GM19035 (cell line): Measurements from ENCODE around the gene PRLR.
"Not testable (repeated sequence)": the region's sequence is repeated elsewhere in the genome, so short reads cannot be mapped to it uniquely, and the experiment has no call there.

Experiments
- ATAC-seq: cut with Tn5 transposase; IDR thresholded peaks from one replicate; pipeline ENCODE4 v1.9.1; 2021; ENCODE audit not compliant: unreplicated experiment

Gene PRLR

DNA sequence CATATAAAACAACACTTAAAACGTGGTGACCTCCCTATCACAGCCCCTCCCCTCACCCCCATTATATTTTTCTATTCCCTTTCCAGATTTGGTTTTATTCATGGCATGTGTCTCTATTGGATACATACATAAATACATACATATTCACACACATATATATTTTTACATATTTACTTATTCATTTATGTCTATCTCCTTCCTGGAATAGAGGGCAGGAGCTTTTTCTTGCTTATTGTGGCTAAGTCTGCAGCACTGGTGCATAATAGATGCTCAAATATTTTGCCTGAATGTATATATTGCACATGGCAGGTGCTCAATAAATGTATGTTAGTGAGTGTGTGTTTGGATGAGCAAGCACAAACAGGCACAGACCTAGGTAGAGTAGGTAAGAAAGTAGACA is 185.0 kb downstream of the PRLR start:
- ATAC-seq: no peak

DNA sequence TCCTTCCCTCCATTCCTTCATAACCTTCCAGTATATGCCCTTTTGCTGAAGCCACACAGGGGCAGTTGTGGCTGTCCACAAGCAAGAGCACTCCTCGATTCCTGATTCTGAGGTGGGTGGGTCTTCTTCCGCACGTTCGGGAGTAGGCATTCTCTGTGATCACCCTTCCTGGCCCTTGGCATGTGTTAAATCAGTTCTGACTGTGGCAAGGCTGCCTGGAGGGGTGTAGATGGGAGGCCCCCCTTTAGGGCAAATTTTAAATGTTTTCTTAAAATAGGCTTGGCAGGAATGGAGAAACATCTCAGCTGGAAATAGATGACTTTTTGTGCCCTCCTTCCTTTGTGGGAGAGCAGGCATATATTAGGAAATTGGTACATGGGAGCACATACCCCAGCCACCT is 185.6 kb downstream of the PRLR start:
- ATAC-seq: no peak

DNA sequence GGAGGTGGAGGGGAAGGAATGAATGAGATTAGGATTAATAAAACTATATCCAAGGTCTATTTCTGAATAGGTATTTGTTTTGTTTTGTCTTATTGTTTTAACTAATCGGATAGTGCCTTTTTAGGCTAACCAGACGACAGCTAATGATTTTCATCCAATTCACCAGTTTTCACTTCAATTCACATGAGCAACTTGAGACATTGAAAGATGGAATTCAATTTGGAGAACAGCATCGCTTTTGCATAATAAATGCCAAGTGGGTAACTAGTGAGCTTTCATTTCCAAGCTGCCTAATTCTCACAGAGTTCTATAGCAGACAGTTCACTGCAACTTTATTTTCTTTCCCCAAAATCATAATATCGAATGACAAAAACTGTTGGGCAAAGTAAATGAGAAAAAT is 187.5 kb downstream of the PRLR start:
- ATAC-seq: no peak

DNA sequence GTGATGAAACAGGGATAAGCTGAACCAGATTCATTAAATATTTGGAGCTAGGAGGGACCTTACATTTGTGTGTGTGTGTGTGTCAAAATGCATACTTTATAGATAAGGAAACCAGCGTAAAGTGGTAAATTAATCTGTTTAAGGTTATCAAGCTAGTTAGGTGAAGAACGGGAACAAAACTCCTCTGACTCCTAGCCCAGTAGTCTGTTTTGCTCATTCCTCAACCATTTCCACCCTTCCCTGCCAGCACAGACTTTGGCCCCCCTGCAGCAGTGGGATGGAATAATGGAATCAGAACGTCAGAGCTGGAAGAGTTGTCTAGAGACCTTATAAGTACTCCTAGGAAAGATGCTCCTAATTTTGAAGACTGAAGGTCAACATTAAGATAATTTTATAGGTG is 189.0 kb downstream of the PRLR start:
- no peak for ATAC-seq

DNA sequence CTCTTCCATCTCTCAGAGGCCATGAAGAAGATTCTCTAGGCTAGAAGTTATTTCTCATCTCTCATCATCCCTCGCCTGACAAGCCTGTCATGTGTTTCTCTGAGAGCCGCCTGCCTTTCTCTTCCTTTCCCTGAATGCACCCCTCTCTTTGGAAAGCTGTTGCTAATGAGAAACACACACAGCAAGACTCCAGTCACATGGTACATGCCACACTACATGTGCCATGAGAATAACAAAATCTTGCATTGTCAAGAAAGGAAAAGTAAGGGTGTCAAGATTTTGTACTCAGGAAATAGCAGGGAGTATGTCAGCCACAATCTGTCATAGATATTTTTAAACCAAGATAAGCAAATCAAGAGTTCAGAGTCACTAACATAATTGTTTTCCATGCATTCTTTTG is 191.4 kb downstream of the PRLR start:
- ATAC-seq: no peak

DNA sequence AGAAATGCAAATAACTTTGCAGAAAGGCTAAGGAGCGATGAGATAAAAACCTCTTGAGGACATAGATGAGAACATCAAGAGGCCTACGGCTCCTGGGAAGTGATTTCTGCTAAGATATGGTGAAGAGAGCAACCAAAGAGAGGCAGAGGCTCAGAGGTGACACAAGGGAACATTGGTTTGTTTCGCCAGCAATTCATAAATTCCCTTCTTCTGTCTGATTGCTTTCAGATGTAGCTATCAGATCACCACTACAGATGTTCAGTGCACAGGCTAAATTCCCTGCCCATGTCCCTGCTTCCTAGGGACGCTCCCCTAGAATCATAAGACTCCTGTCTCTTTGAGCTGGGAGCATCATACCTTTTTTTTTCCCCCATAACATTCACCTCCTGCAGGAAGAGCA is 193.8 kb downstream of the PRLR start:
- ATAC-seq: no peak

DNA sequence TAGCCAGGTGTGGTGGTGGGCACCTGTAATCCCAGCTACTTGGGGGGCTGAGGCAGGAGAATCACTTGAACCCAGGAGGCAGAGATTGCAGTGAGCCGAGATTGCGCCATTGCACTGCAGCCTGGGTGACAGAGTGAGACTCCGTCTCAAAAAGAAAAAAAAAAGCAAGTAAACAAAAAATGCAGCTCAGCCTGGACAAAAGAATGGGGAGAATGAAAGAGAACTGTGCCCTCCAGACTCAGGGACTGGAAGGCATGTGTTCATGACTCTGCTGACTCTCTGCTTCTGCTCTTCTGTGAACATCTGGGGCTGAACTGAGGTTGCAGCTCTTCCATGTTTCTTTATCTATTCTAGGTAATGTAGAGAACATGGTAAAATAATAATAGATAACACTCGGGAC is 194.4 kb downstream of the PRLR start:
- not testable (repeated sequence) for ATAC-seq

DNA sequence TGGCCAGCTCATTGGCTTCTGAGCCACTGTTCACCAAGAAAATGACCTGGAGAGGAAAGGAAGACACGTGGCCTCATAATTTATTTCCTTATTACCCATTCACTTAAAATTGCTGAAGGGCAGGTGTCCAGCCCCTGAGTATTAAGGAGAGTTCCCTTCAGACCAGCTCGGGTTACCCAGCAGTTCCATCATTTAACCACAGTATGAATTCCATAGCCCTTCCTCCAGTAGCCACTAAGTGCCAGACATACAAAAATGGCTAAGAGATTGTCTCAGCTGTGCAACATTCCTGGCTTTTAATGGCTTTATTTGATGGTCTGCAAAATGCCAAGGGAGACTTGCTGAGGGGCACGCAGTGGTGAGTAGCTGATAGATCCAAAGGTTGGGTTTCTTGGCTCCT is 195.0 kb downstream of the PRLR start:
- ATAC-seq: no peak

DNA sequence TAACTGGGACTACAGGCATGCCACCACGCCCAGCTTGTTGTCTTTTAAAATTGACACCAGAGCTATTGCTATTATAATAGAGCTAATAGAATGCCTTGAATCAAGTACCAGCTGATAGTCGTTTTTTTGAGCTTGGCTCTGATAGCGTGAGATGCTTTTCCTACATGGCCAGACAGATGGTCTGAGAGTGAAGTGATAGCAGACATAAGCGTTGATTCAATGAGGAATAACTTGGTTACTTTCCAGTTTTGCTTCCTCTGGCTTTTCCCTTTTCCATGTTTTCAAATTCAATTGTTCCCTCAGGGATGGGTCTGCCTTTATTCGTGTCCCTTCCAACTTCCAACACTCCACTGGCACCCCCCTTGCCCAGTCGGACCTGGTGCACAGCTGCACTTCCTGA is 197.9 kb downstream of the PRLR start:
- no peak for ATAC-seq

DNA sequence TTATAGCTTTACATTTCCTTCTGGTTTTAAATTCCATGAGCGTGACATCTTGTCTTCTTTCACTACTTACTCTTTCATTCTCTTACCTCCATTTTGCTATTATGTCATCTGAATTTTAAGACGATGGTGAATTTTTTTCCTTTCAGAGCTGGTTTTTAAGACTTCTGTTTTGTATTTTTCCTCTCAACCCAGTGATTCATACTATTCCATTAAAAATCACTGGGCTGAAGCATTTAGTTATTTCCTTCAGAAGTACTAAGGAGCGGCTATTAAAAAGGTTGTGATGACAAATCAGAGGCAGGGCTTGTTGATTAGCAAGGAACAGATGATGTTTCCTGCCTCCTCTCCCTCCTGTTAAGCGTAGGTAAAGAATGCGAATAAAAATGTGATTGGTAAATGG is 199.0 kb downstream of the PRLR start:
- ATAC-seq: no peak

DNA sequence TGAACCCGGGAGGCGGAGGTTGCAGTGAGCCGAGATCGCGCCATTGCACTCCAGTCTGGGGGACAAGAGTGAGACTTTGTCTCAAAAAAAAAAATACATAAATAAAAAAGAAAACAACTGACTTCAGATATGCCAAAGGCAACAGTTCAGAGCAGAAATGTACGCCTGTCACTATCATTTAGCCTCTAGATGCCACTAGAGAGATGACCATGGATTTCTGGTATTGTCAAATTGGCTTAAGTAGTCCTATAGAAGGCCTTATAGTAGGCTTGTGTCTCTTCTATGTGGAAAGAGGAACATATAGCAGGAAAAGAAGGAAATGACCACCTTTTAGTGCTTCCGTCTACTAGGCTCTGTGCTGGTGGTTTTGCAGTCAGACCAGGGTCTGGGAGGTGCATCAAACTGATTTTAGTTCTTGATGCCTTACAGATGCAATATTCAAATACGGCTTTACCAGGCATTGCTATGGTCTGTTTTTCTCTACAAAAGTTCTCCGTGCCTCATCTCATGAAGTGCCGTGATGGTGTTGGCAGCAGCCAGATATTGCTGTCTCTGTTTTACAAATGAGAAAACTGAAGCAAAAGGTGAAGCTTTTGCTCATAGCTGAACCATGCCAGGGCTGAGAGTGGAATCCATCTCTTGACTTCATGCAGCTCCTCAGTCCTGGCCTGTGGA is 199.7 kb downstream of the PRLR start:
- no peak for ATAC-seq

DNA sequence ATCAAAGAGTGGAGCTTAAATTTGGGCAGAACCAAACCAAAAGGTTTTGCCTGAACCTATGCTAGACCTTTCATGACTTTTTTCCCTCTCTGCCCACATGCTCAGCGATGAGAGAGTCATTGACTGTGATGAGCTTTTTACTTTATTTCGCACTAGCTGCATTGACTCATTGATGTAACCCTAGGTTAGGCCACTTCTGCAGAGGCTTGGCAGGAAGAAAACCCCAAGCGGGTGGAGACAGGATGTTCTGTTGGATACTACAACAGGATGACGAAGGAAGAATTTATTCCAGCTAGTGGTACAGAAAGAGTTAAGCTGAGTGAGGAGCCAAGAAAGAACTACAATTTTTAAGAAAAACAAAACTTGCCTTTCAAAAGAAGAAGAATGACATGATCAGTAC is 201.0 kb downstream of the PRLR start:
- ATAC-seq: no peak

DNA sequence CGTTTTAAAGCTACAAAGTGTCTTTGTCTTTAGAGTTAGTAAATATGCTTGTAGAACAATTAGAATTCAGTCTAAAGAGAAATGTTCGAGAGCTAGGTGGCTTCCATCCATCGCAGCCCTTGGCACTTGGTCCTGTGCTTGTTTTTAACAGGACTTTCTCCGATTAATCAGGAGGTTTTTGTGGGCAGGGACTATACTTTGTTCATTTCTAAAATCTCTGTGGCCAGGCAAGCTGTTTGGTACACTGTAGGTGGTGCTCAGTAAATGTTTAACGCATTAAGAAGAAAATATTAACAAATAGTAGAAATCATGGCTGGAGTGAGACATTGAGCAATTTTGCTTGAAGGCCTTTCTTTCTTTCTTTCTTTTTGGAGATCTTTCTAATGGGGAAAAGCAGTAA is 203.3 kb downstream of the PRLR start:
- ATAC-seq: no peak

DNA sequence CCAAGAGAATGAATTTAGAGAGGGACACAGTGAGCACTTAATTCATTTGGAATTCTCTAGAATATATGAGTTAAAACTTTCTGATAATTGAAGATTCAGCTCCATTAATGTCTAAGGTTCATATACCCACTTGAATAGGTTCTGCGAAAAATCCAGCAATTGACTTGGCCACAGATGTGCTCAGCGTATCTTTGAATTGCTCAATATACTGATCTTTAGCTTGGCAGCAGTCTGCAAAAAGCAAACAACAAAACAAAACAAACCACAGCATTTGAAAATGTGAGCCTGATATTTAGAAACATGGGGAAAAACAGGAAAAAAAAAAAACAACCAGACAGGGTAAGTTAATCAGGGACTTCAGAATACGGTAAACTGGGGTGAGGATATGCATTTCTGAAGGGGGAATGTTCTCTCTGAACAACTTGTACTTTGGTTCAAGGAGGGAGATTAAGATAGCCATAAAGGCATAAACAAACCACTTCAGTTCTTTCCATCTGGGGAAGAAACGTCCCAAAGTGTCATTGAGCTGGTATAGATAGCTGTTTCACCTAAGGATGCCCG is 203.9 kb downstream of the PRLR start:
- ATAC-seq: no peak

DNA sequence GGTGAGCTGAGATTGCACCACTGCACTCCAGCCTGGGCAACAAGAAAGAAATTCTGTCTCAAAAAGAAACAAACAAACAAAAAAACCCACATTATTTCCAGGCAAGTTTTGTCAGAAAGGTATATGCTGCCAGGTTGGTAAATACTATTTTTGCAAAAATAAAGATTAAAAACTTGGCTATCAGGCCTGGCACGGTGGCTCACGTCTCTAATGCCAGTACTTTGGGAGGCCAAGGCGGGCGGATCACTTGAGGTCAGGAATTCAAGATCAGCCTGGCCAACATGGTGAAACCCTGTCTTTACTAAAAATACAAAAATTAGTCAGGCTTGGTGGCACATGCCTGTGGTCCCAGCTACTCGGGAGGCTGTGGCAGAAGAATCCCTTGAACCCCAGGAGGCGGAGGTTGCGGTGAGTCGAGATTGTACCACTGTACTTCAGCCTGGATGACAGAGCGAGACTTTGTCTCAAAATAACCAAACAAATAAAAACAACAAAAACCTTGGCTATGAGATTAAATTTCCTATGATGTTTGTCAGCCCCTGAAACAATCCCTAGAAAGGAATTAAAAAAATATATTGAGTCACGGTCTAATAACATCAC is 205.3 kb downstream of the PRLR start:
- ATAC-seq: no peak

DNA sequence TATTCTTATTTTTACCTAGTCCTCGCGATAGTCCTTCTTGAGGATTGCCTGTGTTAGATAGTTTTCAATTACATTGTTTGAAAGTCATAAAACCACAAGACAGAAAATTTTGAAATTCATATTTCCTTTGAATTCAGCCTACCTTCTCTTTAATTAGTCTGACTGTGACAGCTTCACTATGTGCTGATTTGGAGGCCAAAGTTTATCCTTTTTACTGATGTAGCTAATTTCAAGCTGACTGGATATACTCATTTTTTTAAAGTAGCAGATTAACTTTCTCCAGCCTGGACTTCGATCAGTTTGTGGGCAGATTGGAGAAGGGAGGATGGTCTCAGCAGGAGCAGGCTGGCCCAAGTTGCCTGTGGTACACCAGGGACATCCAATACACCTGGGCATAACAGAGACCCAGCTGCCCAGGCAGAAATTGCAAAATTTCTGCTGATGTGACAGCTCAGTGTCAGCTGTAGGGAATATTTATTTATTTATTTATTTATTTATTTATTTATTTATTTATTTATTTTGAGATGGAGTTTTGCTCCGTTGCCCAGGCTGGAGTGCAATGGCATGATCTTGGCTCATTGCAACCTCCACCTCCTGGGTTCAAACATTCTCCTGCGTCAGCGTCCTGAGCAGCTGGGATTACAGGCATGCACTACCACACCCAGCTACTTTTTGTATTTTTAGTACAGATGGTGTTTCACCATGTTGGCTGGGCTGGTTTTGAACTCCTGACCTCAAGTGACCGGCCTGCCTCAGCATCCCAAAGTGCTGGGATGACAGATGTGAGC is 206.7 kb downstream of the PRLR start:
- no peak for ATAC-seq

DNA sequence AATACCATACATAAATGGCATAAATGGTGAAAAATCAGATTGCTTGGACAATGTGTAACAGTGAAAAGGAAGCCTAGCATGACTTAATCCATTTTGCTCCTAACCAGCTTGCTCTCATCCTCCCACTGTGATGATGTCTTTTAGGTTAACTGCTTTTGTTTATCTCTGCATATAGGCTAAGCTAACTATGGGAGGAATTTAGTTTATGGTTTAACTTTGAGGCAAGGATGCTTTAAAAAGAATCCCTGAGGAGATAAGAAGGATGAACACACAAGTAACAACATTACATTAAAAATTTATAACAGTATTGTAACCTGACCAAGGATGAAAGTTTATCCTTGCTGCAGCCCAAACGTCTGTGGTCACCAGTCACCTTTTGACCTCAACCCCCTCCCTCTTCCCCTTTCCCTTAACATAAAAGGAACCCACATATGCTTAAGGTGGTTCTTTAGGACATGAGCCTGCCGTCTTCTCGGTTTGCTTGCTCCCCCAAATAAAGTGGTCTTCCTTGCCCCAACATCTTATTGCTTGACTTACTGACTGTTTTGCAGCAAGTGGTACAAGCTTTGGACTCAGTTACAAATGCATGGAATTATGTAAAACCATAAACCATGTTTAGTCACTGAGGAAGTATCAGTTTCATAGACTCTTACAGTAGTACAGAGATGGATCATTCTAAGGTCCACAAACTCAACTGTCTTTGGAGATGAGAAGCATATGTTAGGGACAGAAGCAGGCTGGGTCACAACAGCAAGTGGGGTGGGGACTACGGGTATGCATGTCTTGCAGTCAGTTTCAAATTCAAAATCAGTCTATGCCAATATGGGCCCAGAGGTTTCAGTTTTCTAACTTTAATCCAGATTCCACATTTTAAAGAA is 213.9 kb downstream of the PRLR start:
- no peak for ATAC-seq

DNA sequence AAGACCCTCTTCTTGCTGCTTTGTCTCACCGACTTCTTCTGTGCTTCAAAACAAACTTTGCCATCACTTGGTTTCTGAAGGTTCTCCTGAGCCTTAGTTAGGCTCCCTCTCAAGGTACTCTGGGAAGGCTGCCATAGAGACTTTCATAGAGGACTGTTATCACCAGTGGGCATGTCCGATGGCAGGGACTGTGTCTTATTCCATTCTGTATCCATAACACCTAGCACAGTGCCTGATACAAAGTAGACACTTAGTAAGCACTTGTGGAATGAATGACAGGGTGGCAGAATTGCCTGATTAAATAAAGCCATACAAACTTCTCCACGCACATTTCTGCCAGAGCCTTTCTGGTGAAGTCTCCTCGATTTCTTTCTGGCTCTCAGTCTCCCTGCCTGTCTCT is 215.2 kb downstream of the PRLR start:
- no peak for ATAC-seq

DNA sequence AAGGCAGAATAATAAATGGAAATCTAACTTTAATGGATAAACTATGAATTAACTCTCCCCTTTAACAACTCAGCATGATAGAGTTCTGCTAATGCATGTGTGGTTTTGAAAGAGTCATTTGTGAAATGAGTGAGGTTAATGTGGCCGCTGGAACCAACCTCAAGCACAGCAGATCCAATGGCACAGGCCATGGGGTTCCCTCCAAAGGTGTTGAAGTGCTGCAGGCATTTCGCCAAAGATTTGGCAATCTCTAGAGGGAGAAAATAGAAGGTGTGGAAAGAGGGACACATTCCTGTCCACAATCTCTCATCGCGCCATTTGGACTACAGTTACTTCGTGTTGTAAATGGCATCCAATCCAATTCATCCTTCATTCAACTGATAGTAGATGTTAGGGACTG is 217.5 kb downstream of the PRLR start:
- no peak for ATAC-seq

DNA sequence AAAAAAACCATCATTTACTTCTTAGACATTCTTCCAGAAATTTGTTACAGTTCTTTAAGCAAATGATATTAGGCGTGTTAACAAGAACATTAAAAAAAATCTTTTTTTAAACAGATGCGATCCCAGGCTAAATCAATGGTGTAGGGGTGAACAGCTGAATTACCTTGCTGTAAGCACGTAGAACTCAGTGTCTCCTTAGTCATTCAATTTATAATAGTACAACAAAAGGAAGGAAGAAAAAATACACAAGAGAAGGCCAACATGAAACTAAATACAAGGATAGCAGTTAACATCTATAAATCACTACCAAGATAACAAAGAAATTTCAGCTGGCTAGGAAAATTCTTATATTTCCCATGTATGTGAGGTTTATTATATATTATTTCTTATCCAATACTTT is 217.9 kb downstream of the PRLR start:
- ATAC-seq: no peak

DNA sequence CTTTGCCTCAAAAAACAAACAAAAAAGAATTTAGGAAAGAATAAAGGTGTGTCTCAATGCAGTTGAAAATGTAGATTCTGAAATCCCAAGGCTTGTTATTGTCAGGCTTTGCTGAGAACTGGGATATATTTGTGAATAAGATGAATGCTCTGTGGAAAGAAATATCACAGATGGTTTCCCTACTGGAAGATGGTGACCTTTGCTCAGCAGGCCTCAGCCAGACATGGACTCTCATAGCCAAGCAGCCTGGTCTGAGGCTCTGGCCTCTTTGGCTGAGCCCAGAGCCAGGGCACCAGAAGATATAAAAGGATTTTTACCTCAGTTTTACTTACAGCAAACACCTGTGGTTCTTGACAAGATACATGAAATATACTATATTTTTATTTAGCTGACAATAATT is 219.6 kb downstream of the PRLR start:
- no peak for ATAC-seq
